ENCODE results near the gene EEPD1. TPM values are rescaled to one million over a fixed set of nuclear protein-coding genes. Genes with fewer than 3 reads are reported as not detected.
A peak's percentile ranks its signal among the peaks of the same experiment; 100 is the strongest.
"Not testable (repeated sequence)": the region's sequence is repeated elsewhere in the genome, so short reads cannot be mapped to it uniquely, and the experiment has no call there.

The EEPD1 gene
- total and polyA plus RNA-seq, 10 donors, result 7.7 to 23.4 (median 14.6) TPM

DNA sequence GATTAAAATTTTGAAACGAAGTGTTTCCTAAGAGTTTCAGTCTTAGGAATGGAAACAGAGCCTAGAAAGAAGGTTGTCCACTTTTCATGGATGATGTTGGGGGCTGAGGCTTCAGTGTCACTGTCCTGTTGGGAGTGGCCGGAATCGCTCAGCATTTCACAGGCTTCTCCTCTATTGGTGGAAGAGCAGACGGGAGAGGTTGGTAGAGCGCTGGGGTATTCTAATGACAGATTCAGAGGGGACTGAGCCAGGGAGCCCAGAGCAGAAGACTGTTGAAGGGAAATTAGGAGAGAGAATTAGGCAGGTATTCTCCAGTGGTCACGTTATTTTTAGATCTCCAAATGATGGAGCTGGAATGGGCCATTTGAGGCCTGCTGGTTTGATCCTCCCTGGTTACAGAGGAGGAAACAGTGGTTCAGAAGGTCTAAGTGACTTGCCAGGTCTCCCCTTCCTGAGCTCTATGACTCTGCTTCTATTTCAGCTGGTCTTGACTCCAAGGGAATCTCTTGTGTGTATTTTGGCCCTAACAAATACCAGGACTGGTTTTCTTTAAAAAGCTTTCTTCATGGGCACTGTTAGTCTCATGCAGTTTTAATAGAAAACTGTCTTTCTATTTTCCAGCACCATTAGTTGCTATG is 35.7 kb upstream of the EEPD1 start:
- intact Hi-C loops (cut with DNase I; ENCODE audit: low total_unique reads), result no loop called here
- peaks cover 5 to 54% (median 26%) of the 10 kb centered on the region in 6 donors for H3K4me1 ChIP-seq
- peaks cover 0 to 6% (median 0%) of the 10 kb centered on the region in 8 donors for H3K9me3 ChIP-seq
- no peaks in the 10 kb centered on the region for H3K36me3 ChIP-seq
- H3K27ac ChIP-seq, result peak overlapping the region in 6 of 8 donors; percentile 10 to 51 (median 26)
- no peak for TF ChIP-seq POLR2A (IDR thresholded peaks at IDR 0.05)
- TF ChIP-seq, protein P1, sequence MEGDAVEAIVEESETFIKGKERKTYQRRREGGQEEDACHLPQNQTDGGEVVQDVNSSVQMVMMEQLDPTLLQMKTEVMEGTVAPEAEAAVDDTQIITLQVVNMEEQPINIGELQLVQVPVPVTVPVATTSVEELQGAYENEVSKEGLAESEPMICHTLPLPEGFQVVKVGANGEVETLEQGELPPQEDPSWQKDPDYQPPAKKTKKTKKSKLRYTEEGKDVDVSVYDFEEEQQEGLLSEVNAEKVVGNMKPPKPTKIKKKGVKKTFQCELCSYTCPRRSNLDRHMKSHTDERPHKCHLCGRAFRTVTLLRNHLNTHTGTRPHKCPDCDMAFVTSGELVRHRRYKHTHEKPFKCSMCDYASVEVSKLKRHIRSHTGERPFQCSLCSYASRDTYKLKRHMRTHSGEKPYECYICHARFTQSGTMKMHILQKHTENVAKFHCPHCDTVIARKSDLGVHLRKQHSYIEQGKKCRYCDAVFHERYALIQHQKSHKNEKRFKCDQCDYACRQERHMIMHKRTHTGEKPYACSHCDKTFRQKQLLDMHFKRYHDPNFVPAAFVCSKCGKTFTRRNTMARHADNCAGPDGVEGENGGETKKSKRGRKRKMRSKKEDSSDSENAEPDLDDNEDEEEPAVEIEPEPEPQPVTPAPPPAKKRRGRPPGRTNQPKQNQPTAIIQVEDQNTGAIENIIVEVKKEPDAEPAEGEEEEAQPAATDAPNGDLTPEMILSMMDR (IDR thresholded peaks at IDR 0.05 in 8 of 11, conservative IDR thresholded peaks at IDR 0.05 in 3 of 11), result no peak
- TF ChIP-seq POLR2AphosphoS5 (IDR thresholded peaks at IDR 0.05), result no peak
- peaks cover 0 to 5% (median 0%) of the 10 kb centered on the region in 7 donors for H3K27me3 ChIP-seq (replicated peaks in 1 of 7)
- H3K4me3 ChIP-seq, result no peak overlapping the region
- WGBS, 5 donors, result 72 to 83% (median 78%) methylated on average over 6 of the region's 6 CpGs
- no peak for DNase-seq

DNA sequence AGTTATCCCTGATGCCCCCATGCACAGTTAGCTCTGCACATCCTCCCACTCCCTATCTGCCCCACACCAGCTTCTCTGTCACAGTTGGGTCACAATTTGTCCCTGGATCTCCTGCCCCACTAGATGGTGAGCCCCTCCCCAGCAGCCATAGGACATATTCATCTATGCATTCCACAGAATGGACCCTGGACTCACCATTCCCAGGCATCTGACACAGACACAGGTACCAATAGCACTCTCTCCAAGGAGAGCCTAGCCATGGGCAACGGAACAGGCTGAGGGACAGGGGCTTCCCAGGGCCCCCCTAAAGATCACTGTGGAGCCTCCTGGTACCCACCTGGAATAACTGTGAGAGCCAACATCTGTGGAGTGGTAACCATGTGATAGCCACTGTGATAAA is 34.7 kb upstream of the EEPD1 start:
- H3K4me3 ChIP-seq, result no peak overlapping the region
- 86 to 100% (median 92%) methylated on average over 1 of the region's 1 CpG for WGBS, 5 donors
- H3K27ac ChIP-seq, result peak overlapping the region in 3 of 8 donors; percentile 70 to 80 (median 70)
- peaks cover 0 to 8% (median 0%) of the 10 kb centered on the region in 8 donors for H3K9me3 ChIP-seq
- no peaks in the 10 kb centered on the region for H3K36me3 ChIP-seq
- intact Hi-C loops (cut with DNase I; ENCODE audit: low total_unique reads), result no loop called here
- H3K4me1 ChIP-seq, result peaks cover 5 to 54% (median 26%) of the 10 kb centered on the region in 6 donors
- TF ChIP-seq POLR2A (IDR thresholded peaks at IDR 0.05) (no peak), POLR2AphosphoS5 (IDR thresholded peaks at IDR 0.05) (no peak)
- TF ChIP-seq, protein P1 (IDR thresholded peaks at IDR 0.05 in 8 of 11, conservative IDR thresholded peaks at IDR 0.05 in 3 of 11), result no peak
- H3K27me3 ChIP-seq (replicated peaks in 1 of 7), result peaks cover 0 to 5% (median 0%) of the 10 kb centered on the region in 7 donors
- no peak for DNase-seq

DNA sequence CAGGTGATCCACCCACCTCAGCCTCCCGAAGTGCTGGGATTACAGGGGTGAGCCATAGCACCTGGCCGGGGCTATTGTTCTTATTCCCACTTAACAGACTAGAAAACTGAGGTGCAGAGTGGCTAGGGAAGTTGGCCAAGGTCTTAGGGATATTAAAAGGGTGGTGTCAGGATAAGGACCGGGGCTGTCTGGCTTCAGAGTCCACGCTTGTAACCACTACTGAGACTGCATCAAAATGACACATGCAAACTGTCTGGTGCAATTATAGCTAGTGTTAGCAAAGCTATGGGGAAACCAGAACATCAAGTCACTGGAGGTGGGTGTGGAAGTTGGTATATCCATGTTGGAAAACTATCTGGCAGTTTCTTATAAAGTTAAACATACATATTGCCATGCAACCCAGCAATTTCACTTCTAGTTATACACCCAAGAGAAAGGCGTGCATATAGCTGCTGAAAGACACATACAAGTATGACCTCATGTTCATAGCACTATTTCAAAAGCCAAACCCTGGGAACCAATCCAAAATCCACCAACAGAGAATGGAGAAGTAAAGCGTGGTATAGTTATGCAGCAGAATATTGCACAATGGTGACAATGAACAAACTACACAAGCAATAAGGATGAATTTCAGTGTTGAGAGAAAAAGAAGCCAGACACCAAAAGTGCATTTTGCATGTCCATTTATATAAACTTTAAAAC is 33.9 kb upstream of the EEPD1 start:
- no peak for DNase-seq
- no peaks in the 10 kb centered on the region for H3K36me3 ChIP-seq
- peaks cover 5 to 54% (median 26%) of the 10 kb centered on the region in 6 donors for H3K4me1 ChIP-seq

DNA sequence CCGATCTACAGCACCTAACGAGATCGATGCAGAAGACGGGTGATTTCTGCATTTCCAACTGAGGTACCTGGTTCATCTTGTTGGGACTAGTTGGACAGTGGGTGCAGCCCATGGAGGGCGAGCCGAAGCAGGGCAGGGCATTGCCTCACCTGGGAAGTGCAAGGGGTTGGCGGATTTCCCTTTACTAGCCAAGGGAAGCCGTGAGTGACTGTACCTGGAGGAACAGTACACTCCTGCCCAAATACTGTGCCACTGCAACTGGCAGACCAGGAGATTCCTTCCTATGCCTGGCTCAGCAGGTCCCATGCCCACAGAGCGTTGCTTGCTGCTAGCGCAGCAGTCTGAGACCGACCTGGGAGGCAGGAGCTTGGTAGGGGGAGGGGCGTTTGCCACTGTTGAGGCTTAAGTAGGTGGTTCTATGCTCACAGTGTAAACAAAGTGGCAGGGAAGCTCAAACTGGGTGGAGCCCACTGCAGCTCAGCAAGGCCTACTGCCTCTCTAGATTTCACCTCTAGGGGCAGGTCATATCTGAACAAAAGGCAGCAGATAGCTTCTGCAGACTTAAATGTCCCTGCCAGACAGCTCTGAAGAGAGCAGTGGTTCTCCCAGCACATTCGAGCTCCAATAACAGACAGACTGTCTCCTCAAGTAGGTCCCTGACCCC is 32.9 kb upstream of the EEPD1 start:
- intact Hi-C loops (cut with DNase I; ENCODE audit: low total_unique reads); H3K27me3 ChIP-seq (replicated peaks in 1 of 7): not testable (repeated sequence)
- WGBS, 5 donors, result 68 to 87% (median 81%) methylated on average over 13 of the region's 13 CpGs

More for the DNA sequence above, 33.9 kb upstream of the EEPD1 start:
- peak in 1 of 3 donors; percentile 14 for TF ChIP-seq POLR2AphosphoS5 (IDR thresholded peaks at IDR 0.05)
- TF ChIP-seq POLR2A (IDR thresholded peaks at IDR 0.05), result no peak
- TF ChIP-seq, protein P1 (IDR thresholded peaks at IDR 0.05 in 8 of 11, conservative IDR thresholded peaks at IDR 0.05 in 3 of 11), result no peak
- peak overlapping the region in 7 of 8 donors; percentile 3 to 80 (median 70) for H3K27ac ChIP-seq
- H3K4me3 ChIP-seq, result peak overlapping the region in 1 of 8 donors; percentile 11
- intact Hi-C loops (cut with DNase I; ENCODE audit: low total_unique reads), result no loop called here
- 41 to 77% (median 59%) methylated on average over 6 of the region's 6 CpGs for WGBS, 5 donors
- peaks cover 0 to 5% (median 0%) of the 10 kb centered on the region in 7 donors for H3K27me3 ChIP-seq (replicated peaks in 1 of 7)
- H3K9me3 ChIP-seq, result peaks cover 0 to 8% (median 0%) of the 10 kb centered on the region in 8 donors

DNA sequence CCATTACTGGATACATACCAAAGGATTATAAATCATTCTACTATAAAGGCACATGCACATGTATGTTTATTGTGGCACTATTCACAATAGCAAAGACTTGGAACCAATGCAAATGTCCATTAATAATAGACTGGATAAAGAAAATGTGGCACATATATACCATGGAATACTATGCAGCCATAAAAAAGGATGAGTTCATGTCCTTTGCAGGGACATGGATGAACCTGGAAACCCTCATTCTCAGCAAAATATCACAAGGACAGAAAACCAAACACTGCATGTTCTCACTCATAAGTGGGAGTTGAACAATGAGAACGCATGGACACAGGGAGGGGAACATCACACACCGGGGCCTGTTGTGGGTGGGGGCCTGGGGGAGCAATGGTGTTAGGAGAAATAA is 27.4 kb upstream of the EEPD1 start:
- H3K9me3 ChIP-seq; intact Hi-C loops (cut with DNase I; ENCODE audit: low total_unique reads); H3K4me1 ChIP-seq; H3K36me3 ChIP-seq; H3K27me3 ChIP-seq (replicated peaks in 1 of 7); H3K27ac ChIP-seq; DNase-seq; H3K4me3 ChIP-seq: not testable (repeated sequence)
- 81 to 98% (median 91%) methylated on average over 2 of the region's 2 CpGs for WGBS, 5 donors

More for the DNA sequence above, 32.9 kb upstream of the EEPD1 start:
- H3K36me3 ChIP-seq, H3K9me3 ChIP-seq, DNase-seq, H3K4me3 ChIP-seq: not testable (repeated sequence)
- H3K27ac ChIP-seq, result peak overlapping the region in 6 of 8 donors; percentile 38 to 80 (median 70)
- peaks cover 5 to 53% (median 26%) of the 10 kb centered on the region in 6 donors for H3K4me1 ChIP-seq

Measured in spleen (tissue), 11 donors.